Sigmoid colon (tissue), 7 donors: ENCODE data around the gene HNRNPD. TPM values are rescaled to one million over a fixed set of nuclear protein-coding genes. Genes with fewer than 3 reads are reported as not detected.
"Not testable (repeated sequence)": the region's sequence is repeated elsewhere in the genome, so short reads cannot be mapped to it uniquely, and the experiment has no call there.

Experiments used
- DNase-seq: peaks from one replicate; pipeline ENCODE4 v3.0.0-alpha.2; 2019
- H3K27ac ChIP-seq, 4 donors: fragments of 200-600 bp; sonication (generic); one replicate each; pipeline ENCODE4 v1.5.1; 2016 to 2019; ENCODE audit warnings: mild to moderate bottlenecking in 1 of 4
- H3K27me3 ChIP-seq, 3 donors: fragments of 200-600 bp; sonication (generic); one replicate each; pipeline ENCODE4 v1.5.1; 2019; ENCODE audit warnings: mild to moderate bottlenecking in 1 of 3
- H3K36me3 ChIP-seq, 4 donors: fragments of 200-600 bp; sonication (generic); one replicate each; pipeline ENCODE4 v1.5.1; 2016 to 2019
- H3K4me1 ChIP-seq, 4 donors: fragments of 200-600 bp; sonication (generic); one replicate each; pipeline ENCODE4 v1.5.1; 2017 to 2019
- H3K4me3 ChIP-seq, 4 donors: fragments of 200-600 bp; sonication (generic); one replicate each; pipeline ENCODE4 v1.5.1; 2017 to 2019; ENCODE audit warnings: mild to moderate bottlenecking in 2 of 4, moderate library complexity in 1 of 4
- H3K9me3 ChIP-seq, 4 donors: fragments of 200-600 bp in 3 of 4; sonication (generic) in 3 of 4; one replicate each; pipeline versions ENCODE4 v1.5.1 to v1.6.1; 2013 to 2019
- EP300 ChIP-seq, 4 donors: sonication (generic); formaldehyde crosslinking; IDR thresholded peaks; one replicate each; pipeline ENCODE4 v1.6.1; 2017; ENCODE audit warnings: antibody characterized with exemption in 4 of 4
- POLR2A ChIP-seq, 2 donors: fragments of 450-650 bp; IDR thresholded peaks; one replicate each; pipeline ENCODE4 v1.6.1; 2016; ENCODE audit warnings: antibody characterized with exemption in 2 of 2, mild to moderate bottlenecking in 2 of 2, moderate library complexity in 2 of 2
- POLR2AphosphoS5 ChIP-seq, 4 donors: sonication (generic); formaldehyde crosslinking; IDR thresholded peaks; one replicate each; pipeline ENCODE4 v1.6.1; 2017; ENCODE audit warnings: antibody characterized with exemption in 4 of 4
- WGBS, 2 donors: extraction: QIAGEN DNeasy Blood & Tissue Kit; methylation state at CpG; one replicate each; pipeline ENCODE4 v1.1.7; 2013; 5-methylcytosine and 5-hydroxymethylcytosine counted together
- intact Hi-C: fragments of 100-400 bp; cut with DNase I; formaldehyde crosslinking; loops from one replicate; pipeline ENCODE4 v1.15.1; 2023
- polyA plus RNA-seq, 3 donors: library from polyadenylated mRNA; stranded (reverse); fragments of 200-250 nt; gene quantifications; one replicate each; pipeline ENCODE4 v1.2.3, GENCODE V29; 2013
- total RNA-seq, 4 donors: library from RNA; depleted of rRNA; stranded (reverse); fragments of >200 nt; gene quantifications; one replicate each; pipeline ENCODE4 v1.1.0, GENCODE V29; 2016
- TF ChIP-seq, protein P1 (sequence below), 4 experiments: fragments of 450-650 bp in 3 of 4; fragments of 200-600 bp in 1 of 4; IDR thresholded peaks; one replicate each; pipeline ENCODE4 v1.5.1; 2016 to 2019; ENCODE audit warnings: antibody characterized with exemption in 4 of 4, mild to moderate bottlenecking in 3 of 4, moderate library complexity in 2 of 4
- donor health status: healthy with polysubstance abuse.
- donor health status: Bipolar disorder and iron deficiency.
- donor health status: healthy.

HNRNPD gene
- total and polyA plus RNA-seq, 7 donors: 64.6 to 193 (median 80.9) TPM

- TF ChIP-seq EP300 (IDR thresholded peaks at IDR 0.05): no peak
- TF ChIP-seq, protein P1, sequence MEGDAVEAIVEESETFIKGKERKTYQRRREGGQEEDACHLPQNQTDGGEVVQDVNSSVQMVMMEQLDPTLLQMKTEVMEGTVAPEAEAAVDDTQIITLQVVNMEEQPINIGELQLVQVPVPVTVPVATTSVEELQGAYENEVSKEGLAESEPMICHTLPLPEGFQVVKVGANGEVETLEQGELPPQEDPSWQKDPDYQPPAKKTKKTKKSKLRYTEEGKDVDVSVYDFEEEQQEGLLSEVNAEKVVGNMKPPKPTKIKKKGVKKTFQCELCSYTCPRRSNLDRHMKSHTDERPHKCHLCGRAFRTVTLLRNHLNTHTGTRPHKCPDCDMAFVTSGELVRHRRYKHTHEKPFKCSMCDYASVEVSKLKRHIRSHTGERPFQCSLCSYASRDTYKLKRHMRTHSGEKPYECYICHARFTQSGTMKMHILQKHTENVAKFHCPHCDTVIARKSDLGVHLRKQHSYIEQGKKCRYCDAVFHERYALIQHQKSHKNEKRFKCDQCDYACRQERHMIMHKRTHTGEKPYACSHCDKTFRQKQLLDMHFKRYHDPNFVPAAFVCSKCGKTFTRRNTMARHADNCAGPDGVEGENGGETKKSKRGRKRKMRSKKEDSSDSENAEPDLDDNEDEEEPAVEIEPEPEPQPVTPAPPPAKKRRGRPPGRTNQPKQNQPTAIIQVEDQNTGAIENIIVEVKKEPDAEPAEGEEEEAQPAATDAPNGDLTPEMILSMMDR (IDR thresholded peaks at IDR 0.05): no peak
- no peak for TF ChIP-seq POLR2A (IDR thresholded peaks at IDR 0.05)
- TF ChIP-seq POLR2AphosphoS5 (IDR thresholded peaks at IDR 0.05): no peak
- Histone ChIP-seq H3K9me3 (no peaks in the 10 kb centered on the region), H3K4me3 (no peak overlapping the region), H3K27me3 (no peaks in the 10 kb centered on the region), H3K27ac (no peak overlapping the region), H3K4me1 (no peaks in the 10 kb centered on the region), H3K36me3 (no peaks in the 10 kb centered on the region)
- DNase-seq: no peak
- intact Hi-C loops: no loop called here
- WGBS, 2 donors: 65 to 88% methylated on average over 12 of the region's 12 CpGs
Observed at GRCh38 chr4:82415922-82416365, 42.2 kb upstream of the HNRNPD start.

GRCh38 chr4:82415061-82415460 is 41.3 kb upstream of the HNRNPD start:
- WGBS, 2 donors: 95 to 96% methylated on average over 11 of the region's 11 CpGs
- H3K4me3 ChIP-seq, H3K27me3 ChIP-seq, DNase-seq, H3K36me3 ChIP-seq, H3K4me1 ChIP-seq, H3K27ac ChIP-seq, intact Hi-C loops, H3K9me3 ChIP-seq: not testable (repeated sequence)

DNA sequence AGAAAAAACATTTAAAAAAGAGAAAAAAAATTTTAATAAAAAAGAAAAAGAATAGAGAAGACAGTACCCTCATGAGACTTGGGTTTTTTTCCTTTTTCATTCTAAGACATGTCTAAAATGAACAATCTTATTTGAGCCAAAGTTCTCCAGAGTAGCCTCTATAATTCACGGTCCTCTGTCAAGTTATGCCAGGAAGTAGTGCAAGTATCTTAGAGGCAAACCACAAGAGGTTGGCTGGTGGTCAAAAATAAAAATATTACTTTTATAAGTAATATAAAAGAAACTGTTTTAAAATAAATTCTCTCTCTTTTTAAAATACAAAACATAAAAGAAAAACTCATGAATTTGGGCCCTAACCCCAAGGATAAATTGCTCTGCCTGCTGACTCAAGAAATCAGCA is 29.9 kb upstream of the HNRNPD start:
- TF ChIP-seq, protein P1 (IDR thresholded peaks at IDR 0.05): no peak
- TF ChIP-seq POLR2AphosphoS5 (IDR thresholded peaks at IDR 0.05) (no peak), POLR2A (IDR thresholded peaks at IDR 0.05) (no peak), EP300 (IDR thresholded peaks at IDR 0.05) (no peak)
- H3K9me3 ChIP-seq: no peaks in the 10 kb centered on the region
- no peaks in the 10 kb centered on the region for H3K36me3 ChIP-seq
- H3K4me1 ChIP-seq: no peaks in the 10 kb centered on the region
- H3K27me3 ChIP-seq: no peaks in the 10 kb centered on the region
- H3K27ac ChIP-seq: no peak overlapping the region
- 66 to 84% methylated on average over 1 of the region's 1 CpG for WGBS, 2 donors
- no peak for DNase-seq
- intact Hi-C loops: no loop called here
- H3K4me3 ChIP-seq: no peak overlapping the region

- H3K27ac ChIP-seq: no peak overlapping the region
- no peaks in the 10 kb centered on the region for H3K4me1 ChIP-seq
- no peaks in the 10 kb centered on the region for H3K27me3 ChIP-seq
- no peaks in the 10 kb centered on the region for H3K36me3 ChIP-seq
- DNase-seq: no peak
- no peak for TF ChIP-seq EP300 (IDR thresholded peaks at IDR 0.05)
- no peak for TF ChIP-seq POLR2A (IDR thresholded peaks at IDR 0.05)
- TF ChIP-seq, protein P1 (IDR thresholded peaks at IDR 0.05): no peak
- no peak for TF ChIP-seq POLR2AphosphoS5 (IDR thresholded peaks at IDR 0.05)
- WGBS, 2 donors: 93 to 96% methylated on average over 17 of the region's 17 CpGs
- H3K4me3 ChIP-seq: no peak overlapping the region
- intact Hi-C loops: no loop called here
- no peaks in the 10 kb centered on the region for H3K9me3 ChIP-seq
Observed at GRCh38 chr4:82402196-82402775, 28.5 kb upstream of the HNRNPD start.

DNA sequence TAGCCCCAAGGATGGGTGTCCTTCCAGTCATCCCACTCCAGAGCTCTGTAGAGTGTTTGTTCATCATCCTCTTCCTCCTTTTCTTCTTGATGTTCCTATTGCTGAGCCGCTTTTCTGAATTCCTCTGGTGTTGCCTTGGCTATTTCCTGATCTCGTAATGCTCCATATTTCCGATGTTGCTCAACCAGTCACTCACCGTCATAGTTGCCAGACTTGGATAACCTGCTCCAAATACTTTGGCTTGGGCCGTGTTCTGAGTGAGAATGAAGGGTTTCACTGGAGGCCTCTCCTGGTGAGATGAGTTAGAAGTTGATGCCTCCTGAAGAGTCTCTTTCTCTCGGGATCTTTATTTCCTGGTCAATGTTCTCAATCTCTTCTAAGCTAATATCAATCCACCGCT is 27.8 kb upstream of the HNRNPD start:
- intact Hi-C loops: no loop called here
- Histone ChIP-seq H3K4me1 (no peaks in the 10 kb centered on the region), H3K36me3 (no peaks in the 10 kb centered on the region), H3K9me3 (no peaks in the 10 kb centered on the region), H3K27ac (no peak overlapping the region), H3K4me3 (no peak overlapping the region), H3K27me3 (no peaks in the 10 kb centered on the region)
- TF ChIP-seq POLR2AphosphoS5 (IDR thresholded peaks at IDR 0.05) (no peak), EP300 (IDR thresholded peaks at IDR 0.05) (no peak), POLR2A (IDR thresholded peaks at IDR 0.05) (no peak)
- TF ChIP-seq, protein P1 (IDR thresholded peaks at IDR 0.05): no peak
- DNase-seq: no peak
- 93 to 96% methylated on average over 7 of the region's 7 CpGs for WGBS, 2 donors
